KOPT-K1 (cell line): Measurements from ENCODE around the gene TMEM217.
A peak's percentile ranks its signal among the peaks of the same experiment; 100 is the strongest.

ENCODE experiments used
- H3K27ac ChIP-seq: fragments of 200-600 bp; sonication (generic); 2 replicates; pipeline ENCODE4 v1.5.1; 2016; ENCODE audit warnings: antibody characterized with exemption, mild to moderate bottlenecking, low read depth, low read length; ENCODE audit not compliant: poor library complexity, severe bottlenecking
- H3K36me3 ChIP-seq: fragments of 200-600 bp; sonication (generic); 2 replicates; pipeline ENCODE4 v1.5.1; 2017; ENCODE audit warnings: antibody characterized with exemption, mild to moderate bottlenecking, low read length, moderate library complexity; ENCODE audit not compliant: insufficient read depth
- H3K9me3 ChIP-seq: fragments of 200-600 bp; sonication (generic); 2 replicates; pipeline ENCODE4 v1.5.1; 2017; ENCODE audit warnings: antibody characterized with exemption, low read length, mild to moderate bottlenecking; ENCODE audit not compliant: insufficient read depth, poor library complexity, severe bottlenecking

Gene TMEM217

DNA sequence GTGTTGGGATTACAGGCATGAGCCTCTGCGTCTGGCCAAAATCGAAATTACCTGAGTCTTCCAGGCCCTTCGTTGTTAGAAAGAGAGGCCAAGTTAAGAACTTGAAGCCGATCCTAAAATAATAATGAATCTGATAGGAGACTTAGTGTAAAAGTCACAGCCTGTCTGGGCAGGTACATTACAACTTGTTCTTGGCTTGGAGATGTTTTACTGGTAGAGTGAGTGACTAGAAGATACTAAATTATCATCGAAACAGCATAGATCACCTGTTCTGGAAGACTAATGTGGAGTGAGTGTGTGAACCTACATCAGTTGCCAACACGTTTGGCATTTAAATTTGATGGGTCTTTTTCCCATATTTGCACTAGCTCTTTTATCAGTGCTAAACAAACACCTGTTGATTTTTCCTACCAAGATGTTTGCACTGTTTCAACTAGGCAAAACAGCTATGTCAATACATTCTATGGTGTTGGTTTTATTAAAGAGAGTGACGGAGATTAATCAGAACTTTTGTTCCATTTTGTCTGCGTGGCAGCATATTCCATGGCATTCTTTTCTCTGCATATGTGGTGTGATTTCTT, 4.6 kb upstream of the TMEM217 start:
- no peaks in the 10 kb centered on the region for H3K9me3 ChIP-seq
- peak overlapping the region; percentile 96 for H3K27ac ChIP-seq
- H3K36me3 ChIP-seq = 0 out of 2 replicates have a peak, but pooled peaks cover 4% of the 10 kb centered on the region

DNA sequence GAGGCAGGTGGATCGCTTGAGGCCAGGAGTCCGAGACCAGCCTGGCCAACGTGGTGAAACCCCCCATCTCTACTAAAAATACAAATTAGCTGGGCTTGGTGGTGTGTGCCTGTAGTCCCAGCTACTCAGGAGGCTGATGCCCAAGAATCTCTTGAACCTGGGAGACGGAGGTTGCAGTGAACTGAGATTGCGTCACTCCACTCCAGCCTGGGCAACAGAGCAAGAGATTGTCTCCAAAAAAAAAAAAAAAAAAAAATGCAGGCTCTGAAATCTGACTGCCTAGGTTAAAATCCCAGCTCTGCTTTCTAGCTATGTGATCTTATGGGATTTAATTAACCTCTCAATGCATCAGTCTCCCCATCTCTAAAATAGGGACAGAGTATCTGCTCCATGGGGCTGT, 3.3 kb upstream of the TMEM217 start:
- Histone ChIP-seq H3K27ac (peak overlapping the region; percentile 96), H3K36me3 (0 out of 2 replicates have a peak, but pooled peaks cover 4% of the 10 kb centered on the region)

DNA sequence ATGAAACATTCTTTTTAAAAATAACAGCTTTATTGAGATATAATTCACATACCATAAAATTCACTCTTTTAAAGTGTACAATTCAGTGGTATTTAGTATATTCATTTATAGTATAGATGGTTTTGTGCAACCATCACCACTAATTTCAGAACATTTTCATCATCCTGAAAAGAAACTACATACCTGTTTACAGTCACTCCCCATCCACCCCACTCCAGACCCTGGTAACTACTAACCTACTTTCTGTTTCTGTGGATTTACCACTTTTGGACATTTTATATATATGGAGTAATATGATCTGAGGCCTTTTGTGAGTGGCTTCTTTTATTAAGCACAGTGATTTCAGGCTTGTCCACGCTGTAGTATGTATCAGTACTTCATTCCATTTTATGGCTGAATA, 2.5 kb upstream of the TMEM217 start:
- no peaks in the 10 kb centered on the region for H3K9me3 ChIP-seq
- H3K36me3 ChIP-seq = 0 out of 2 replicates have a peak, but pooled peaks cover 4% of the 10 kb centered on the region
- H3K27ac ChIP-seq = peak overlapping the region; percentile 96

More for the DNA sequence above, 3.3 kb upstream of the TMEM217 start:
- H3K9me3 ChIP-seq = no peaks in the 10 kb centered on the region

DNA sequence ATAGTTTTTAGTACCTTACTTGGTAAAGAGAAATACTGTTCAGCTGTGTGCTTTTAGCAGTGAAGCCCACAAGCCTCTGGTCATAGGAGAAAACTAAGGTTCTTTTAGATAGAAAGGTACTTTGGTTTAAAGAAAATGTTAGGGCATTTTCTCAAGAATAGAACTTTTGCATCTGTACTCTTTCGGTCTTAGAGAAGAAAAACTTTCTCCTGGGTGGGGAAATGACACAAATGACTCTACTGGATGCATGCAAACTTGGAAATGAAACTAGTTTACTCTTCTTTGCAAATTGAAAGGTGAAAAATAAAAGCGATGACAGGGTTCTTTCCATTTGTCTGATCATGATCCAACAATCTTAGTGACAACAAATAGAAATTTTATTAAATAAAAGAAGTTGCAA, 2.1 kb upstream of the TMEM217 start:
- Histone ChIP-seq H3K27ac (peak overlapping the region; percentile 96), H3K9me3 (no peaks in the 10 kb centered on the region), H3K36me3 (0 out of 2 replicates have a peak, but pooled peaks cover 4% of the 10 kb centered on the region)

GRCh38 chr6:37259191-37259590, 1.2 kb upstream of the TMEM217 start:
- peak overlapping the region; percentile 96 for H3K27ac ChIP-seq
- H3K9me3 ChIP-seq = no peaks in the 10 kb centered on the region
- H3K36me3 ChIP-seq = 0 out of 2 replicates have a peak, but pooled peaks cover 4% of the 10 kb centered on the region

DNA sequence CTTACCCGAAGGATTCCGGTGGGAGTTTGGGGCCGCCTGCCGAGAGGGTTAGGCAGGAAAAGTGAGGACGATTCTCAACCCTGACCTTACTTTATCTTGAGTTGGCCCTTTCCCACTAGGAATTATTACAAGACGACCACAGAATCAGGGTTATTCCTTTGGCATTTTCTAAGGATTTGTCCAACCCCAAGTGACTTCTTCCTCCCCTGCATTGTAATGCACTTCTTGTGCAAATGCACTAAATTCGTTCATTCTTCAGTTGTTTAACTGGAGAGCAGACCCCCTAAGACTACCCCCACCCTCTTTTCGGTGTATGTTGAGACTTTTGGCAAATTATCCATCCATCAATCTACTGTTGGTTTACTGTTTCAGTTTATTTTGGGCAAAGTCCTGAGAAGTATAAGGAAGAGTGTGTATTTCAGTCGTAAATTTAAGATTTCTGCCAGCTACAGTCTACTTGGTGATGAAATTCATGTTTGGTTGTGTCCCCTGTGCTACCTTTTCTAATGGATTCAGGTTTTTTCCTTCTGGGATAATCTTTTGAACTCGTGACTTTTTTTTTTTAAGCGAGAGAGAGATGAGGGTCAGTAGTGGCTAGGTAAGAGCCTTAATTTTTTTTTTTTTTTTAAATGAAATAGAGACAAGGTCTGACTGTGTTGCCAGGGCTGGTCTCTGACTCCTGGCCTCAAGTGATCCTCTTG, 611 bp upstream of the TMEM217 start:
- Histone ChIP-seq H3K27ac (peak overlapping the region; percentile 96), H3K36me3 (0 out of 2 replicates have a peak, but pooled peaks cover 2% of the 10 kb centered on the region), H3K9me3 (no peaks in the 10 kb centered on the region)

DNA sequence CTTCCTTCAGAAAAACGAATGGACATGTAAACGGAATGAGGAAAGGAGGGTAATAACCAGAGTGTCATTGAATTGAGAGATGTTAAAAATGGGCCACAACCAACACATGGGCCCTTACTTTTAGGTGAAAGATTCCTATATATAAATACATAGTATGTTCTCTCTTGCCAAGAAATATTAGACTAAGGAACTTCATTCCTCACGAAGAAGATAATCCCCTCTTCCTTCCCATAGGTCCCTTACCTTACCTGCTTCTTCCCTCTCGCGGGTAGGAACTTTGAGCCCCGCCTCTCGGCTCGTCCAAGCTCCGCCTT, 667 bp downstream of the TMEM217 start:
- Histone ChIP-seq H3K27ac (peak overlapping the region; percentile 96), H3K9me3 (no peaks in the 10 kb centered on the region), H3K36me3 (no peaks in the 10 kb centered on the region)

DNA sequence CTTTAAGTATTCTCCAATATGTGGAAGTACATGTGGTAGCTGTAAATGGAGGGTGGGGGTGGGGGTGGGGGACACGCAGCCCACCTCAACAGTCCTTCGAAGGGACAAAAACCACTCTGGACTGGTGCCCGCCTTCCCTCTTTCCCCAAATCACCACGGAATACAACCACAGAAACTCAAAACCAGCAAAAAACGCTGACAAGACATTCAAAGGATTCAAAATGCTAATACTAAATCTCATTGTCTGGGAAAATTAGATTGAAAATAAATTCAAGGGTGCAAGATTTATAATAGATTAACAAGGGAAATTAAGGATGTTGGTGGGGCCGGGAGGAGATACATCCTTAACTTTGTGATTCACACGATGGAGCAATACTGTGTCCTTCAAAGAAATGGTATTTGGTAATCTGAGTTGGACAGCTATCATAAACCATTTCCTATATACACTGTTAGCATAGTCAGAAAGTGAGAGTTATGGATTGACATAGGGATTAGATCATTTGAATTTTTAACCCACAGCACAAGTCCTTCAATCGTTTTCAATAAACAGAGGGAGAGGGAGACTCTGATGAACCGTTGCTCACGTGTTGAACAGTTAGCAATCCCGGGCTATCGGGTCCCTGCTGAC, 1.1 kb downstream of the TMEM217 start:
- H3K36me3 ChIP-seq = no peaks in the 10 kb centered on the region
- H3K27ac ChIP-seq = peak overlapping the region; percentile 96
- H3K9me3 ChIP-seq = no peaks in the 10 kb centered on the region

- no peak overlapping the region for H3K27ac ChIP-seq
- H3K9me3 ChIP-seq = no peaks in the 10 kb centered on the region
- no peaks in the 10 kb centered on the region for H3K36me3 ChIP-seq
Observed at GRCh38 chr6:37254881-37255280, 3.1 kb downstream of the TMEM217 start.

- H3K36me3 ChIP-seq = no peaks in the 10 kb centered on the region
- peak overlapping the region; percentile 25 for H3K27ac ChIP-seq
- H3K9me3 ChIP-seq = no peaks in the 10 kb centered on the region
Observed at GRCh38 chr6:37253486-37254007, 4.4 kb downstream of the TMEM217 start.

GRCh38 chr6:37251211-37251780, 6.6 kb downstream of the TMEM217 start:
- peak overlapping the region; percentile 13 for H3K27ac ChIP-seq
- H3K9me3 ChIP-seq = no peaks in the 10 kb centered on the region
- H3K36me3 ChIP-seq = no peaks in the 10 kb centered on the region

GRCh38 chr6:37244430-37245310, 13.3 kb downstream of the TMEM217 start:
- no peaks in the 10 kb centered on the region for H3K36me3 ChIP-seq
- no peaks in the 10 kb centered on the region for H3K9me3 ChIP-seq
- peak overlapping the region; percentile 11 for H3K27ac ChIP-seq

DNA sequence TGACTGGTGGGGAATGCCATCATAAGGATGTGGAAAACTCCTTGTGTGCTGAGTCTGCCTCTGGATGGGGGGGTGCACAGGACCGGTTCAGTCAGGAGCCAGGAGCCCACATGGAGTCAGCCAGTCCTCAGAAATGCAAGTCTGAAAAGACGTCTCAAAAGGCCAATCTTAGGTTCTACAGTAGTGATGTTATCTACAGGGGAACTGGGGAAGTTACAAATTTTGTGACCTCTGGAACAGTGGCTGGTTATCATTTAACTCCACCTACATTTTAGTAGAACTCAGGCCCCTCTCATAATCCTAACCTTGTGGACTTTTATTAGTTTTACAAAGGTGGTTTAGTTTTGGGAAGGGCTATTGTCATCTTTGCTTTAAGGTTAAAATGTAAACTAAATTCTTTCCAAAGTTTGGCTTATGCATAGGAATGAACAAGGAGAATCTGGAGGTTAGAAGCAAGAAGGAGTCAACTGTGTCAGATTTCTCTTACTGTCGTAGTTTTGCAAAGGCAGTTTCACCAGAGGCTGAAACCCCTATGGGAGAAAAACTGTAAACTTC, 14.1 kb downstream of the TMEM217 start:
- Histone ChIP-seq H3K9me3 (no peaks in the 10 kb centered on the region), H3K36me3 (no peaks in the 10 kb centered on the region), H3K27ac (peak overlapping the region; percentile 11)

DNA sequence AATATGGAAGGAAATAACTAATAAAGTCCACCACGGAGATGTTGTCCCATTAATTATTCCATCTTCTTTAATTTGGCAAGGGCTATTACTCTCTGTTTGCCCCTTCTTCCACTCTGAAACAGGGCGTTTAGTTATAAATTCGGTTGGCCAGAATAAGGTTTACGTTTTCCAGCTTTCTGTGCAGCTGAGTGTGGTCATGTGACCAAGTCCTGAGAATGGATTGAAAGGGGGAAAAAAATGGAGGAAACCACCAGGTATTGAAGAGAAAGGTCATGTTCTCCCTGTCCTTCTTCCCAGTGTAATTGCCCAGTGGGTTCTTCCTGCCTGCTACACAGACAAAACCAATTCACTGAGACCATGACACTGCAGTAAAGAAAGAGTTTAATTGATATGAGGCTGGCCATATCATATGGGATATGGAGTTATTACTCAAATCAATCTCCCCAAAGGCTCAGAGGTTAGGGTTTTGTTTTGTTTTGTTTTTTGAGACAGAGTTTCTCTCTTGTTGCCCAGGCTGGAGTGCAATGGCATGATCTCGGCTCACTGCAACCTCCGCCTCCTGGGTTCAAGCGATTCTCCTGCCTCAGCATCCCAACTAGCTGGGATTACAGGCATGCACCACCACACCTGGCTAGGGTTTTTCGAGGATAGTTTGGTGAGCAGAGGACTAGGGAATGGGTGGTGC, 14.7 kb downstream of the TMEM217 start:
- Histone ChIP-seq H3K36me3 (no peaks in the 10 kb centered on the region), H3K9me3 (no peaks in the 10 kb centered on the region), H3K27ac (no peak overlapping the region)
